Fibroblast of lung (primary cell): ENCODE measurements around the gene ANKRD62.
"Not testable (repeated sequence)": the region's sequence is repeated elsewhere in the genome, so short reads cannot be mapped to it uniquely, and the experiment has no call there.

ENCODE experiments used
- EZH2 ChIP-seq: IDR thresholded peaks from 2 replicates; pipeline ENCODE4 v1.5.1; 2012; ENCODE audit warnings: low read length, control low read depth, mild to moderate bottlenecking; ENCODE audit errors: missing control alignments
- TF ChIP-seq, protein P1 (sequence below), 2 donors: IDR thresholded peaks in 1 of 2; conservative IDR thresholded peaks in 1 of 2; 1 replicate in 1 of 2; 2 replicates in 1 of 2; pipeline ENCODE4 v1.5.1; 2011 to 2012; ENCODE audit warnings: low read length in 2 of 2, control low read depth in 1 of 2, inconsistent platforms in 1 of 2, low read depth in 1 of 2, mild to moderate bottlenecking in 1 of 2

DNA sequence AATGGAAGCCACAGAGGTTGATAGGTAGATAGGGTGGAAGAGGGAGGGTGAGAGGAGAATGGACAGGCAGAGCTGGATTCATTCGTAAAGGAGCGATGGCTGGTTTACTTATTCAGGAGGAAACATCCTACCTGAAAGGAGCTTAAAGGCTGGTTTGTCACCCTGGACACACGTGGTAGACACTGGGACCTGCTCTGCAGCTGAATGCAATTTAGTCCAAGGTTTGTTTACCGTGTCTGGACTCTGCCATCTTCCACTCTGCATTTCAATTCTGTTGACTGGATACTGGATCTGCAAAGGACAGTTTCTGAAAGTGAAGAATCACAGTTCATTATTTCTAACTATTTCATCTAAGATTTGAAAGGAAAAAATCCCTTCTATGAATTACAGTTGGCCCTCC is 15.6 kb upstream of the ANKRD62 start:
- TF ChIP-seq EZH2, result not testable (repeated sequence)
- TF ChIP-seq, protein P1, sequence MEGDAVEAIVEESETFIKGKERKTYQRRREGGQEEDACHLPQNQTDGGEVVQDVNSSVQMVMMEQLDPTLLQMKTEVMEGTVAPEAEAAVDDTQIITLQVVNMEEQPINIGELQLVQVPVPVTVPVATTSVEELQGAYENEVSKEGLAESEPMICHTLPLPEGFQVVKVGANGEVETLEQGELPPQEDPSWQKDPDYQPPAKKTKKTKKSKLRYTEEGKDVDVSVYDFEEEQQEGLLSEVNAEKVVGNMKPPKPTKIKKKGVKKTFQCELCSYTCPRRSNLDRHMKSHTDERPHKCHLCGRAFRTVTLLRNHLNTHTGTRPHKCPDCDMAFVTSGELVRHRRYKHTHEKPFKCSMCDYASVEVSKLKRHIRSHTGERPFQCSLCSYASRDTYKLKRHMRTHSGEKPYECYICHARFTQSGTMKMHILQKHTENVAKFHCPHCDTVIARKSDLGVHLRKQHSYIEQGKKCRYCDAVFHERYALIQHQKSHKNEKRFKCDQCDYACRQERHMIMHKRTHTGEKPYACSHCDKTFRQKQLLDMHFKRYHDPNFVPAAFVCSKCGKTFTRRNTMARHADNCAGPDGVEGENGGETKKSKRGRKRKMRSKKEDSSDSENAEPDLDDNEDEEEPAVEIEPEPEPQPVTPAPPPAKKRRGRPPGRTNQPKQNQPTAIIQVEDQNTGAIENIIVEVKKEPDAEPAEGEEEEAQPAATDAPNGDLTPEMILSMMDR (conservative IDR thresholded peaks at IDR 0.05 in 1 of 2, IDR thresholded peaks at IDR 0.05 in 1 of 2; ENCODE audit: low read depth in 1 of 2, low read length in 2 of 2), result not testable (repeated sequence)
